Epithelial cell of proximal tubule (primary cell): Measurements from ENCODE around the gene CP. TPM values are rescaled to one million over a fixed set of nuclear protein-coding genes. Genes with fewer than 3 reads are reported as not detected.
"Not testable (repeated sequence)": the region's sequence is repeated elsewhere in the genome, so short reads cannot be mapped to it uniquely, and the experiment has no call there.

Experiments
- DNase-seq: peaks from one replicate; pipeline ENCODE4 v3.0.0-alpha.2; 2011; ENCODE audit warnings: low read depth
- H3K4me3 ChIP-seq: 2 replicates; pipeline ENCODE4 v1.5.1; 2011; ENCODE audit warnings: low read depth, mild to moderate bottlenecking, low read length
- CTCF ChIP-seq: conservative IDR thresholded peaks from 2 replicates; pipeline ENCODE4 v1.5.1; 2012; ENCODE audit warnings: low read depth, mild to moderate bottlenecking, low read length
- total RNA-seq: library from RNA; depleted of rRNA; stranded (reverse); fragments of >200 nt; gene quantifications from 2 replicates; pipeline ENCODE4 v1.2.3, GENCODE V29; 2015

Gene CP
- total RNA-seq, 1 donor from 2014 or later, result not detected

- no peak for DNase-seq
- no peak overlapping the region for H3K4me3 ChIP-seq
- no peak for TF ChIP-seq CTCF
Observed at GRCh38 chr3:149243540-149243939, 21.9 kb upstream of the CP start.

GRCh38 chr3:149239357-149239936 is 17.8 kb upstream of the CP start:
- TF ChIP-seq CTCF, result no peak
- no peak for DNase-seq
- no peak overlapping the region for H3K4me3 ChIP-seq

- not testable (repeated sequence) for H3K4me3 ChIP-seq, DNase-seq
Observed at GRCh38 chr3:149238268-149238667, 16.6 kb upstream of the CP start.

GRCh38 chr3:149235599-149236424 is 14.2 kb upstream of the CP start:
- no peak for DNase-seq
- no peak for TF ChIP-seq CTCF
- H3K4me3 ChIP-seq, result no peak overlapping the region

GRCh38 chr3:149234671-149235245 is 13.1 kb upstream of the CP start:
- no peak overlapping the region for H3K4me3 ChIP-seq
- TF ChIP-seq CTCF, result no peak
- DNase-seq, result no peak

GRCh38 chr3:149233323-149233722 is 11.7 kb upstream of the CP start:
- TF ChIP-seq CTCF, result no peak
- no peak overlapping the region for H3K4me3 ChIP-seq
- DNase-seq, result no peak

- no peak for TF ChIP-seq CTCF
- no peak overlapping the region for H3K4me3 ChIP-seq
- no peak for DNase-seq
Observed at GRCh38 chr3:149231871-149232270, 10.2 kb upstream of the CP start.
